ENCODE data around the gene DEF6. TPM values are rescaled to one million over a fixed set of nuclear protein-coding genes. Genes with fewer than 3 reads are reported as not detected.

Gene DEF6
- total and polyA plus RNA-seq, 2 of the 13 experiments (the other 11 are each of a cell fraction or from before 2014, with no cell fraction given): 5.2 to 10.0 TPM

- TF ChIP-seq, protein P1, sequence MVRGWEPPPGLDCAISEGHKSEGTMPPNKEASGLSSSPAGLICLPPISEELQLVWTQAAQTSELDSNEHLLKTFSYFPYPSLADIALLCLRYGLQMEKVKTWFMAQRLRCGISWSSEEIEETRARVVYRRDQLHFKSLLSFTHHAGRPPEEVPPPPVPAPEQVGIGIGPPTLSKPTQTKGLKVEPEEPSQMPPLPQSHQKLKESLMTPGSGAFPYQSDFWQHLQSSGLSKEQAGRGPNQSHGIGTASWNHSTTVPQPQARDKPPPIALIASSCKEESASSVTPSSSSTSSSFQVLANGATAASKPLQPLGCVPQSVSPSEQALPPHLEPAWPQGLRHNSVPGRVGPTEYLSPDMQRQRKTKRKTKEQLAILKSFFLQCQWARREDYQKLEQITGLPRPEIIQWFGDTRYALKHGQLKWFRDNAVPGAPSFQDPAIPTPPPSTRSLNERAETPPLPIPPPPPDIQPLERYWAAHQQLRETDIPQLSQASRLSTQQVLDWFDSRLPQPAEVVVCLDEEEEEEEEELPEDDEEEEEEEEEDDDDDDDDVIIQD (CRISPR knock-in tag; IDR thresholded peaks at IDR 0.05; ENCODE audit: low read depth): peak; percentile 68; the same call in 1 of the 2 replicates
- 0 out of 2 replicates have a peak, but pooled peaks have one; percentile 27 for TF ChIP-seq ESRRA (CRISPR knock-in tag; IDR thresholded peaks at IDR 0.05; ENCODE audit: low read depth)
- TF ChIP-seq, protein P2, sequence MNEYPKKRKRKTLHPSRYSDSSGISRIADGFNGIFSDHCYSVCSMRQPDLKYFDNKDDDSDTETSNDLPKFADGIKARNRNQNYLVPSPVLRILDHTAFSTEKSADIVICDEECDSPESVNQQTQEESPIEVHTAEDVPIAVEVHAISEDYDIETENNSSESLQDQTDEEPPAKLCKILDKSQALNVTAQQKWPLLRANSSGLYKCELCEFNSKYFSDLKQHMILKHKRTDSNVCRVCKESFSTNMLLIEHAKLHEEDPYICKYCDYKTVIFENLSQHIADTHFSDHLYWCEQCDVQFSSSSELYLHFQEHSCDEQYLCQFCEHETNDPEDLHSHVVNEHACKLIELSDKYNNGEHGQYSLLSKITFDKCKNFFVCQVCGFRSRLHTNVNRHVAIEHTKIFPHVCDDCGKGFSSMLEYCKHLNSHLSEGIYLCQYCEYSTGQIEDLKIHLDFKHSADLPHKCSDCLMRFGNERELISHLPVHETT (CRISPR knock-in tag; conservative IDR thresholded peaks at IDR 0.05): peak; percentile 62; the same call in 1 of the 2 replicates
- peak; percentile 16 for TF ChIP-seq ZNF18 (CRISPR knock-in tag; IDR thresholded peaks at IDR 0.05; ENCODE audit: insufficient replicate concordance)
- peak; percentile 91 for TF ChIP-seq TEAD3 (CRISPR knock-in tag; optimal IDR thresholded peaks at IDR 0.05; ENCODE audit: borderline replicate concordance)
- TF ChIP-seq HMG20A (CRISPR knock-in tag; IDR thresholded peaks at IDR 0.05; ENCODE audit: borderline replicate concordance): peak; percentile 74
- TF ChIP-seq HMG20B (CRISPR knock-in tag; conservative IDR thresholded peaks at IDR 0.05): peak; percentile 60; the same call in 1 of the 2 replicates
- TF ChIP-seq, protein P3, sequence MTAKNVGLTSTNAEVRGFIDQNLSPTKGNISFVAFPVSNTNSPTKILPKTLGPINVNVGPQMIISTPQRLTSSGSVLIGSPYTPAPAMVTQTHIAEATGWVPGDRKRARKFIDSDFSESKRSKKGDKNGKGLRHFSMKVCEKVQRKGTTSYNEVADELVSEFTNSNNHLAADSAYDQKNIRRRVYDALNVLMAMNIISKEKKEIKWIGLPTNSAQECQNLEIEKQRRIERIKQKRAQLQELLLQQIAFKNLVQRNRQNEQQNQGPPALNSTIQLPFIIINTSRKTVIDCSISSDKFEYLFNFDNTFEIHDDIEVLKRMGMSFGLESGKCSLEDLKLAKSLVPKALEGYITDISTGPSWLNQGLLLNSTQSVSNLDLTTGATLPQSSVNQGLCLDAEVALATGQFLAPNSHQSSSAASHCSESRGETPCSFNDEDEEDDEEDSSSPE (CRISPR knock-in tag; IDR thresholded peaks at IDR 0.05): peak; percentile 37; the same call in 1 of the 2 replicates
- peak; percentile 43 for TF ChIP-seq ZMYM4 (CRISPR knock-in tag; IDR thresholded peaks at IDR 0.05)
- TF ChIP-seq, protein P4, sequence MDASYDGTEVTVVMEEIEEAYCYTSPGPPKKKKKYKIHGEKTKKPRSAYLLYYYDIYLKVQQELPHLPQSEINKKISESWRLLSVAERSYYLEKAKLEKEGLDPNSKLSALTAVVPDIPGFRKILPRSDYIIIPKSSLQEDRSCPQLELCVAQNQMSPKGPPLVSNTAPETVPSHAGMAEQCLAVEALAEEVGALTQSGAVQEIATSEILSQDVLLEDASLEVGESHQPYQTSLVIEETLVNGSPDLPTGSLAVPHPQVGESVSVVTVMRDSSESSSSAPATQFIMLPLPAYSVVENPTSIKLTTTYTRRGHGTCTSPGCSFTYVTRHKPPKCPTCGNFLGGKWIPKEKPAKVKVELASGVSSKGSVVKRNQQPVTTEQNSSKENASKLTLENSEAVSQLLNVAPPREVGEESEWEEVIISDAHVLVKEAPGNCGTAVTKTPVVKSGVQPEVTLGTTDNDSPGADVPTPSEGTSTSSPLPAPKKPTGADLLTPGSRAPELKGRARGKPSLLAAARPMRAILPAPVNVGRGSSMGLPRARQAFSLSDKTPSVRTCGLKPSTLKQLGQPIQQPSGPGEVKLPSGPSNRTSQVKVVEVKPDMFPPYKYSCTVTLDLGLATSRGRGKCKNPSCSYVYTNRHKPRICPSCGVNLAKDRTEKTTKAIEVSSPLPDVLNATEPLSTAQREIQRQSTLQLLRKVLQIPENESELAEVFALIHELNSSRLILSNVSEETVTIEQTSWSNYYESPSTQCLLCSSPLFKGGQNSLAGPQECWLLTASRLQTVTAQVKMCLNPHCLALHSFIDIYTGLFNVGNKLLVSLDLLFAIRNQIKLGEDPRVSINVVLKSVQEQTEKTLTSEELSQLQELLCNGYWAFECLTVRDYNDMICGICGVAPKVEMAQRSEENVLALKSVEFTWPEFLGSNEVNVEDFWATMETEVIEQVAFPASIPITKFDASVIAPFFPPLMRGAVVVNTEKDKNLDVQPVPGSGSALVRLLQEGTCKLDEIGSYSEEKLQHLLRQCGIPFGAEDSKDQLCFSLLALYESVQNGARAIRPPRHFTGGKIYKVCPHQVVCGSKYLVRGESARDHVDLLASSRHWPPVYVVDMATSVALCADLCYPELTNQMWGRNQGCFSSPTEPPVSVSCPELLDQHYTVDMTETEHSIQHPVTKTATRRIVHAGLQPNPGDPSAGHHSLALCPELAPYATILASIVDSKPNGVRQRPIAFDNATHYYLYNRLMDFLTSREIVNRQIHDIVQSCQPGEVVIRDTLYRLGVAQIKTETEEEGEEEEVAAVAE (CRISPR knock-in tag; IDR thresholded peaks at IDR 0.05; ENCODE audit: borderline replicate concordance): peak; percentile 79; the same call in 1 of the 2 replicates
- TF ChIP-seq ZNF598 (CRISPR knock-in tag; IDR thresholded peaks at IDR 0.05; ENCODE audit: borderline replicate concordance): peak; percentile 46; the same call in 1 of the 2 replicates
- peak; percentile 45; the same call in 1 of the 3 replicates for TF ChIP-seq MXI1 (IDR thresholded peaks at IDR 0.05; ENCODE audit: borderline replicate concordance, low read depth, low read length)
- TF ChIP-seq RARA (CRISPR knock-in tag; IDR thresholded peaks at IDR 0.05): peak; percentile 51
- peak; percentile 73; the same call in 1 of the 2 replicates for TF ChIP-seq HBP1 (CRISPR knock-in tag; IDR thresholded peaks at IDR 0.05; ENCODE audit: low read depth)
- TF ChIP-seq MIER2 (CRISPR knock-in tag; IDR thresholded peaks at IDR 0.05): 0 out of 2 replicates have a peak, but pooled peaks have one; percentile 62
Measured at GRCh38 chr6:35332074-35332887, 34.7 kb downstream of the DEF6 start (continued).

Measured in HepG2 (cell line).